Iris pigment epithelial cell (primary cell): ENCODE results near the gene LDB1.

ENCODE experiments used
- DNase-seq: peaks from one replicate; pipeline ENCODE4 v3.0.0-alpha.2; 2011; ENCODE audit warnings: low read depth

The LDB1 gene

DNA sequence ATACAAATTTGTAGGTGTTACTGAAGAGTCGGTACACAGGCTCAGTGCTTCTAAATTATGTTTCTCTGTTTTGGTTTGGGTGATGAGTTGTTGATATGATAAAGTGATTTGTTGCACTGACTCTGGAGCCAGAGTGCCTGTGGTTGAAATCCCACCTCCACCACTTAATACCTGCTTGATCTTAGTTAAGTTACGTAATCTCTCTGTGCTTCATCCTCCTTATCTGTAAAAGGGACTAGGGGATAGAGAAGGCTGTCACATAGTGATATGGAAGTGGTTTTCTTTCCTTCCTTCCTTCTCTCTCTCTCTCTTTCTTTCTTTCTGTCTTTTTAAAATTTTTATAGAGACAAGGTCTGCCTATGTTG, 55.7 kb downstream of the LDB1 start:
- no peak for DNase-seq

DNA sequence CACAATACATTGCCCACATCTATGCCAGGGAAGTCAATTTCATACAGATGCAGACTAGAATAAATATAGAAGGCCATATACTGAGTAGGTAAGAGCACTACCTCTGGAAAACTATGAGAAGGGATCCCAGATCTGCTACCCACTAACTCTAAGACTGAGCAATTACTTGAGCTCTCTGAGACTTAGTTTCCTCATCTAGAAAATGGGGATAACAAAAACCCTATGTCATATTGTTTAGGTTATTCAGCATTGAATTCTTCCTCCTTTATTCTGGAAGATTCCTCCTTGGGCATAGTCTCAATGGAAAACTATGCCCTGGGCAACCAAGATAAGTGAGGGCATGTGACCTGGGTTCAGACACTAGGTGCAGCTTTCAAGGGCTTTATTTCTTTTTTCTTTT, 60.2 kb downstream of the LDB1 start:
- no peak for DNase-seq
